Stimulated activated naive CD8-positive, alpha-beta T cell treated with anti-CD3 and anti-CD28 coated beads, Interleukin-15, Interleukin-2, amounts not matched to agents 100 ng/mL and 50 ng/mL, for 24 hours (primary cell): Measurements from ENCODE around the gene ATP6V0A4.

ENCODE experiments used
- H3K27ac Mint-ChIP-seq: one replicate; pipeline ENCODE4 v1.8.0; 2021; ENCODE audit warnings: mild to moderate bottlenecking, mixed read lengths
- H3K27me3 Mint-ChIP-seq: one replicate; pipeline ENCODE4 v1.8.0; 2021; ENCODE audit warnings: mixed read lengths
- H3K36me3 Mint-ChIP-seq: one replicate; pipeline ENCODE4 v1.8.0; 2021; ENCODE audit warnings: low read depth, mixed read lengths
- H3K4me1 Mint-ChIP-seq: one replicate; pipeline ENCODE4 v1.8.0; 2021; ENCODE audit warnings: low read depth, mixed read lengths
- H3K4me3 Mint-ChIP-seq: one replicate; pipeline ENCODE4 v1.8.0; 2021; ENCODE audit warnings: mild to moderate bottlenecking, mixed read lengths
- H3K9me3 Mint-ChIP-seq: one replicate; pipeline ENCODE4 v1.8.0; 2021; ENCODE audit warnings: mixed read lengths

Gene ATP6V0A4

GRCh38 chr7:138797715-138798320, at the start of gene ATP6V0A4, which contains the start of gene TMEM213:
ATP6V0A4 (minus strand) TSS chr7:138798196; CDS start chr7:138771247, 26,949 bp downstream.
TMEM213 (plus strand) TSS chr7:138797994; CDS start chr7:138798105, 111 bp downstream.
- no peaks in the 10 kb centered on the region for H3K36me3 Mint-ChIP-seq
- H3K4me1 Mint-ChIP-seq, result peaks cover 3% of the 10 kb centered on the region
- no peaks in the 10 kb centered on the region for H3K27me3 Mint-ChIP-seq
- no peak within 1 kb of the TSS for H3K27ac Mint-ChIP-seq
- no peak within 1 kb of the TSS for H3K4me3 Mint-ChIP-seq
- H3K9me3 Mint-ChIP-seq, result no peaks in the 10 kb centered on the region

- Mint-ChIP-seq H3K9me3 (no peaks in the 10 kb centered on the region), H3K4me3 (no peak overlapping the region), H3K36me3 (no peaks in the 10 kb centered on the region), H3K4me1 (no peaks in the 10 kb centered on the region), H3K27me3 (no peaks in the 10 kb centered on the region), H3K27ac (no peak overlapping the region)
Measured at GRCh38 chr7:138845711-138846110, 47.7 kb upstream of the ATP6V0A4 start.

GRCh38 chr7:138843632-138844580, 45.9 kb upstream of the ATP6V0A4 start:
- no peak overlapping the region for H3K4me3 Mint-ChIP-seq
- H3K27ac Mint-ChIP-seq, result no peak overlapping the region
- H3K9me3 Mint-ChIP-seq, result no peaks in the 10 kb centered on the region
- no peaks in the 10 kb centered on the region for H3K36me3 Mint-ChIP-seq
- no peaks in the 10 kb centered on the region for H3K4me1 Mint-ChIP-seq
- H3K27me3 Mint-ChIP-seq, result no peaks in the 10 kb centered on the region

GRCh38 chr7:138842111-138842510, 44.1 kb upstream of the ATP6V0A4 start:
- H3K9me3 Mint-ChIP-seq, result no peaks in the 10 kb centered on the region
- no peaks in the 10 kb centered on the region for H3K4me1 Mint-ChIP-seq
- H3K4me3 Mint-ChIP-seq, result no peak overlapping the region
- H3K27ac Mint-ChIP-seq, result no peak overlapping the region
- H3K36me3 Mint-ChIP-seq, result no peaks in the 10 kb centered on the region
- no peaks in the 10 kb centered on the region for H3K27me3 Mint-ChIP-seq

- peaks cover 3% of the 10 kb centered on the region for H3K4me1 Mint-ChIP-seq
- no peaks in the 10 kb centered on the region for H3K27me3 Mint-ChIP-seq
- H3K9me3 Mint-ChIP-seq, result no peaks in the 10 kb centered on the region
- no peak overlapping the region for H3K27ac Mint-ChIP-seq
- no peaks in the 10 kb centered on the region for H3K36me3 Mint-ChIP-seq
- H3K4me3 Mint-ChIP-seq, result no peak overlapping the region
Measured at GRCh38 chr7:138838166-138838565, 40.2 kb upstream of the ATP6V0A4 start.

- no peak overlapping the region for H3K27ac Mint-ChIP-seq
- H3K4me3 Mint-ChIP-seq, result no peak overlapping the region
- H3K9me3 Mint-ChIP-seq, result no peaks in the 10 kb centered on the region
- no peaks in the 10 kb centered on the region for H3K27me3 Mint-ChIP-seq
- peaks cover 3% of the 10 kb centered on the region for H3K4me1 Mint-ChIP-seq
- H3K36me3 Mint-ChIP-seq, result no peaks in the 10 kb centered on the region
Measured at GRCh38 chr7:138837627-138838026, 39.6 kb upstream of the ATP6V0A4 start.

- H3K9me3 Mint-ChIP-seq, result no peaks in the 10 kb centered on the region
- peaks cover 3% of the 10 kb centered on the region for H3K4me1 Mint-ChIP-seq
- no peaks in the 10 kb centered on the region for H3K27me3 Mint-ChIP-seq
- H3K27ac Mint-ChIP-seq, result no peak overlapping the region
- no peak overlapping the region for H3K4me3 Mint-ChIP-seq
- no peaks in the 10 kb centered on the region for H3K36me3 Mint-ChIP-seq
Measured at GRCh38 chr7:138835087-138835486, 37.1 kb upstream of the ATP6V0A4 start.

GRCh38 chr7:138834583-138834982, 36.6 kb upstream of the ATP6V0A4 start:
- H3K9me3 Mint-ChIP-seq, result no peaks in the 10 kb centered on the region
- H3K36me3 Mint-ChIP-seq, result no peaks in the 10 kb centered on the region
- H3K4me1 Mint-ChIP-seq, result peaks cover 3% of the 10 kb centered on the region
- no peak overlapping the region for H3K4me3 Mint-ChIP-seq
- H3K27me3 Mint-ChIP-seq, result no peaks in the 10 kb centered on the region
- no peak overlapping the region for H3K27ac Mint-ChIP-seq

GRCh38 chr7:138833596-138833995, 35.6 kb upstream of the ATP6V0A4 start:
- Mint-ChIP-seq H3K9me3 (no peaks in the 10 kb centered on the region), H3K36me3 (no peaks in the 10 kb centered on the region), H3K27ac (no peak overlapping the region), H3K4me3 (no peak overlapping the region), H3K4me1 (peaks cover 3% of the 10 kb centered on the region), H3K27me3 (no peaks in the 10 kb centered on the region)

GRCh38 chr7:138832966-138833365, 35.0 kb upstream of the ATP6V0A4 start:
- no peak overlapping the region for H3K27ac Mint-ChIP-seq
- H3K4me3 Mint-ChIP-seq, result no peak overlapping the region
- H3K27me3 Mint-ChIP-seq, result no peaks in the 10 kb centered on the region
- H3K4me1 Mint-ChIP-seq, result peaks cover 3% of the 10 kb centered on the region
- no peaks in the 10 kb centered on the region for H3K9me3 Mint-ChIP-seq
- H3K36me3 Mint-ChIP-seq, result no peaks in the 10 kb centered on the region

GRCh38 chr7:138829335-138829734, 31.3 kb upstream of the ATP6V0A4 start:
- H3K4me1 Mint-ChIP-seq, result peaks cover 8% of the 10 kb centered on the region
- no peak overlapping the region for H3K27ac Mint-ChIP-seq
- no peak overlapping the region for H3K4me3 Mint-ChIP-seq
- no peaks in the 10 kb centered on the region for H3K9me3 Mint-ChIP-seq
- H3K27me3 Mint-ChIP-seq, result no peaks in the 10 kb centered on the region
- H3K36me3 Mint-ChIP-seq, result no peaks in the 10 kb centered on the region

GRCh38 chr7:138828302-138828701, 30.3 kb upstream of the ATP6V0A4 start:
- H3K4me3 Mint-ChIP-seq, result no peak overlapping the region
- H3K36me3 Mint-ChIP-seq, result no peaks in the 10 kb centered on the region
- no peaks in the 10 kb centered on the region for H3K27me3 Mint-ChIP-seq

GRCh38 chr7:138825049-138825721, 27.2 kb upstream of the ATP6V0A4 start:
- Mint-ChIP-seq H3K27ac (no peak overlapping the region), H3K4me1 (peaks cover 7% of the 10 kb centered on the region), H3K4me3 (no peak overlapping the region), H3K36me3 (no peaks in the 10 kb centered on the region), H3K27me3 (no peaks in the 10 kb centered on the region), H3K9me3 (no peaks in the 10 kb centered on the region)

More at GRCh38 chr7:138828302-138828701, 30.3 kb upstream of the ATP6V0A4 start:
- Mint-ChIP-seq H3K9me3 (no peaks in the 10 kb centered on the region), H3K27ac (no peak overlapping the region), H3K4me1 (peaks cover 7% of the 10 kb centered on the region)

- H3K9me3 Mint-ChIP-seq, result peaks cover 3% of the 10 kb centered on the region
- H3K27ac Mint-ChIP-seq, result no peak overlapping the region
- no peaks in the 10 kb centered on the region for H3K36me3 Mint-ChIP-seq
- H3K4me3 Mint-ChIP-seq, result no peak overlapping the region
- H3K4me1 Mint-ChIP-seq, result peaks cover 7% of the 10 kb centered on the region
- H3K27me3 Mint-ChIP-seq, result no peaks in the 10 kb centered on the region
Measured at GRCh38 chr7:138822867-138823535, 25.0 kb upstream of the ATP6V0A4 start.
